Trophoblast cell (in vitro differentiated cells and primary cell): ENCODE measurements around the gene CAMSAP1.

ENCODE experiments used
- DNase-seq, 2 donors: peaks; one replicate each; pipeline ENCODE4 v3.0.0-alpha.2; 2016
- H2AFZ ChIP-seq: 2 replicates; pipeline ENCODE4 v1.6.1; 2013; ENCODE audit warnings: low read length, moderate library complexity, mild to moderate bottlenecking; ENCODE audit not compliant: insufficient read depth, poor library complexity
- H2AK5ac ChIP-seq: 2 replicates; pipeline ENCODE4 v1.6.1; 2013; ENCODE audit warnings: mild to moderate bottlenecking, low read length
- H2BK120ac ChIP-seq: 2 replicates; pipeline ENCODE4 v1.6.1; 2013; ENCODE audit warnings: low read length, mild to moderate bottlenecking, moderate library complexity; ENCODE audit not compliant: insufficient read depth, poor library complexity
- H2BK12ac ChIP-seq: 2 replicates; pipeline ENCODE4 v1.6.1; 2013; ENCODE audit warnings: mild to moderate bottlenecking, low read length, moderate library complexity
- H2BK5ac ChIP-seq: 2 replicates; pipeline ENCODE4 v1.6.1; 2013; ENCODE audit warnings: low read length, low read depth, moderate library complexity, mild to moderate bottlenecking; ENCODE audit not compliant: poor library complexity
- H3K14ac ChIP-seq: 2 replicates; pipeline ENCODE4 v1.6.1; 2013; ENCODE audit warnings: mild to moderate bottlenecking, low read length
- H3K18ac ChIP-seq: 2 replicates; pipeline ENCODE4 v1.6.1; 2013; ENCODE audit warnings: mild to moderate bottlenecking, low read length
- H3K23ac ChIP-seq: 2 replicates; pipeline ENCODE4 v1.6.1; 2013; ENCODE audit warnings: low read length
- H3K27ac ChIP-seq: 2 replicates; pipeline ENCODE4 v1.5.1; 2013; ENCODE audit warnings: low read depth, mild to moderate bottlenecking, inconsistent platforms, low read length, moderate library complexity
- H3K27me3 ChIP-seq: 2 replicates; pipeline ENCODE4 v1.6.1; 2013; ENCODE audit warnings: inconsistent platforms, mild to moderate bottlenecking, low read length, moderate library complexity; ENCODE audit not compliant: insufficient read depth
- H3K36me3 ChIP-seq, 2 experiments: 1 replicate in 1 of 2; 2 replicates in 1 of 2; pipeline ENCODE4 v1.6.1; 2013; ENCODE audit warnings: low read length in 2 of 2, mild to moderate bottlenecking in 2 of 2, moderate library complexity in 1 of 2; ENCODE audit not compliant: insufficient read depth in 2 of 2, control insufficient read depth in 1 of 2
- H3K4ac ChIP-seq: 2 replicates; pipeline ENCODE4 v1.6.1; 2013; ENCODE audit warnings: low read depth, mild to moderate bottlenecking, low read length, moderate library complexity
- H3K4me1 ChIP-seq, 2 experiments: 1 replicate in 1 of 2; 2 replicates in 1 of 2; pipeline ENCODE4 v1.6.1; 2013; ENCODE audit warnings: low read length in 2 of 2, mild to moderate bottlenecking in 2 of 2, moderate library complexity in 1 of 2; ENCODE audit not compliant: insufficient read depth in 2 of 2, control insufficient read depth in 1 of 2
- H3K4me2 ChIP-seq: 2 replicates; pipeline ENCODE4 v1.6.1; 2013; ENCODE audit warnings: inconsistent platforms, mild to moderate bottlenecking, low read length, moderate library complexity
- H3K4me3 ChIP-seq: 2 replicates; pipeline ENCODE4 v1.5.1; 2013; ENCODE audit warnings: mild to moderate bottlenecking, low read depth, low read length, inconsistent platforms
- H3K79me1 ChIP-seq: one replicate; pipeline ENCODE4 v1.6.1; 2013; ENCODE audit warnings: low read length
- H3K79me2 ChIP-seq: 2 replicates; pipeline ENCODE4 v1.6.1; 2013; ENCODE audit warnings: low read length, mild to moderate bottlenecking; ENCODE audit not compliant: control insufficient read depth, insufficient read depth, poor library complexity
- H3K9ac ChIP-seq: 2 replicates; pipeline ENCODE4 v1.6.1; 2013; ENCODE audit warnings: mild to moderate bottlenecking, low read length
- H3K9me3 ChIP-seq: 2 replicates; pipeline ENCODE4 v1.6.1; 2013; ENCODE audit warnings: low read depth, mild to moderate bottlenecking, control low read depth, inconsistent platforms, low read length; ENCODE audit not compliant: insufficient read depth
- H4K12ac ChIP-seq: 2 replicates; pipeline ENCODE4 v1.6.1; 2013; ENCODE audit warnings: low read depth, mild to moderate bottlenecking, low read length, moderate library complexity
- H4K8ac ChIP-seq: 2 replicates; pipeline ENCODE4 v1.6.1; 2013; ENCODE audit warnings: low read depth, mild to moderate bottlenecking, low read length, moderate library complexity
- H4K91ac ChIP-seq: one replicate; pipeline ENCODE4 v1.6.1; 2013; ENCODE audit warnings: low read depth, mild to moderate bottlenecking, low read length, moderate library complexity
- WGBS: extraction: QIAGEN DNeasy Blood & Tissue Kit; methylation state at CpG from one replicate; pipeline ENCODE4 v1.1.7; 2013; ENCODE audit warnings: missing lambda C conversion rate; ENCODE audit not compliant: insufficient read length, insufficient coverage; ENCODE audit errors: extremely low coverage; 5-methylcytosine and 5-hydroxymethylcytosine counted together

The CAMSAP1 gene

DNA sequence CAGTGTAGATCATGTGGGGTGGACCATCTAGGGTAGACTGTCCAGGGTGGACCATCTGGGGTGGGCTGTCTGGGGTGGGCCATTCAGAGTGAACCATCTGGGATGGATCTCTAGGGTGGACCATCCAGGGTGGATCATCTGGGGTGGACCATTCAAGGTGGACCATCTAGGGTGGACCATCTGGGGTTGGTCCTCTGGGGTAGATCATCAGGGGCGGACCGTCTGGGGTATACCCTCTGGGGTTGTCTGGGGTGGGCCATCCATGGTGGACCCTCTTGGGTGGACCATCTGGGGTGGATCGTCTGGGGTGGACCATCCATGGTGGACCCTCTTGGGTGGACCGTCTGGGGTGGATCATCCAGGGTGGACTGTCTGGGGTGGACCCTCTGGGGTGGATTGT, 141.1 kb downstream of the CAMSAP1 start:
- no peaks in the 10 kb centered on the region for H3K4me1 ChIP-seq
- no peak overlapping the region for H3K27ac ChIP-seq
- WGBS: no CpG with 5 or more reads among the region's 4 CpGs

GRCh38 chr9:135765416-135765815, 141.9 kb downstream of the CAMSAP1 start:
- WGBS: no CpG with 5 or more reads among the region's 13 CpGs
- H4K91ac ChIP-seq: no peak overlapping the region

More for the DNA sequence above, 141.1 kb downstream of the CAMSAP1 start:
- Histone ChIP-seq H3K9ac (no peak overlapping the region), H3K4me2 (no peak overlapping the region), H4K8ac (no peak overlapping the region), H3K27me3 (no peaks in the 10 kb centered on the region), H3K14ac (no peak overlapping the region), H3K4ac (no peak overlapping the region), H2BK5ac (no peak overlapping the region), H3K79me2 (no peaks in the 10 kb centered on the region), H3K23ac (no peak overlapping the region), H3K4me3 (no peak overlapping the region), H3K18ac (no peak overlapping the region), H3K36me3 (no peaks in the 10 kb centered on the region), H4K12ac (no peak overlapping the region), H4K91ac (no peak overlapping the region), H2BK120ac (no peak overlapping the region), H3K9me3 (peaks cover 24% of the 10 kb centered on the region), H2AFZ (no peak overlapping the region), H2AK5ac (no peak overlapping the region), H3K79me1 (no peaks in the 10 kb centered on the region), H2BK12ac (no peak overlapping the region)
- DNase-seq: no peak

DNA sequence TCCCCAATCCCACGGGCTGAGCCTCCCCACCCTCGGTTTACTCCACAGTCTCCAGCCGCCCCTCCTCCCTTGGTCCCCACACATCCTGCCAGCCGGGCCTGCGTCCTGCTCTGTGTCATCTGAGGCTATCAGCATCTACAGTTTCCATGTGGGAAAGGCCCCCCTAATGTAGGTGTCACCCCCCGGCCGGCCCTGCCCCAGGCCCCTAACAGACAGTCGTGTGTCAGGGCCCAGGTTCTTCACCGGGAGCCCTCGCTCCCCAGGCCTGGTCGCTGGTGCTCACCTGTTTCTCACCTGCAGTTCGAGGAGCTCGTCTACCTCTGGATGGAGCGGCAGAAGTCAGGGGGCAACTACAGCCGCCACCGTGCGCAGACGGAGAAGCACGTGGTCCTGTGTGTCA, 142.6 kb downstream of the CAMSAP1 start:
- Histone ChIP-seq H2AFZ (no peak overlapping the region), H3K79me1 (no peaks in the 10 kb centered on the region), H3K27me3 (no peaks in the 10 kb centered on the region), H3K14ac (no peak overlapping the region), H3K23ac (no peak overlapping the region), H3K27ac (no peak overlapping the region), H4K12ac (no peak overlapping the region), H2BK120ac (no peak overlapping the region), H2BK12ac (no peak overlapping the region), H3K9ac (no peak overlapping the region), H3K36me3 (no peaks in the 10 kb centered on the region), H3K4ac (no peak overlapping the region), H2AK5ac (no peak overlapping the region), H2BK5ac (no peak overlapping the region), H3K4me3 (no peak overlapping the region), H3K9me3 (peaks cover 24% of the 10 kb centered on the region), H4K91ac (no peak overlapping the region), H4K8ac (no peak overlapping the region), H3K79me2 (no peaks in the 10 kb centered on the region), H3K4me1 (no peaks in the 10 kb centered on the region), H3K4me2 (no peak overlapping the region), H3K18ac (no peak overlapping the region)
- no CpG with 5 or more reads among the region's 19 CpGs for WGBS
- no peak for DNase-seq

More at GRCh38 chr9:135765416-135765815, 141.9 kb downstream of the CAMSAP1 start:
- no peak for DNase-seq
- Histone ChIP-seq H2AFZ (no peak overlapping the region), H3K36me3 (no peaks in the 10 kb centered on the region), H3K4ac (no peak overlapping the region), H4K8ac (no peak overlapping the region), H3K18ac (no peak overlapping the region), H3K14ac (no peak overlapping the region), H3K4me1 (no peaks in the 10 kb centered on the region), H4K12ac (no peak overlapping the region), H2BK120ac (no peak overlapping the region), H3K9me3 (peaks cover 24% of the 10 kb centered on the region), H2AK5ac (no peak overlapping the region), H3K27ac (no peak overlapping the region), H3K4me2 (no peak overlapping the region), H2BK5ac (no peak overlapping the region), H3K79me2 (no peaks in the 10 kb centered on the region), H3K4me3 (no peak overlapping the region), H3K27me3 (no peaks in the 10 kb centered on the region), H3K9ac (no peak overlapping the region), H3K79me1 (no peaks in the 10 kb centered on the region), H2BK12ac (no peak overlapping the region), H3K23ac (no peak overlapping the region)

- H4K12ac ChIP-seq: no peak overlapping the region
- H3K36me3 ChIP-seq: no peaks in the 10 kb centered on the region
- H3K9me3 ChIP-seq: peaks cover 26% of the 10 kb centered on the region
- H3K4me3 ChIP-seq: no peak overlapping the region
- no peak overlapping the region for H3K23ac ChIP-seq
- H2AFZ ChIP-seq: no peak overlapping the region
- no peak overlapping the region for H2BK5ac ChIP-seq
- no peak overlapping the region for H3K9ac ChIP-seq
- no peak overlapping the region for H3K4me2 ChIP-seq
- no peak overlapping the region for H2AK5ac ChIP-seq
- H3K27me3 ChIP-seq: no peaks in the 10 kb centered on the region
- no peak overlapping the region for H3K14ac ChIP-seq
- no peak overlapping the region for H2BK120ac ChIP-seq
- no peak overlapping the region for H2BK12ac ChIP-seq
- no peak overlapping the region for H3K4ac ChIP-seq
- H3K79me1 ChIP-seq: no peaks in the 10 kb centered on the region
- no peak overlapping the region for H3K27ac ChIP-seq
- H4K8ac ChIP-seq: no peak overlapping the region
- no peak overlapping the region for H4K91ac ChIP-seq
- WGBS: no CpG with 5 or more reads among the region's 24 CpGs
- no peaks in the 10 kb centered on the region for H3K4me1 ChIP-seq
- H3K18ac ChIP-seq: no peak overlapping the region
- DNase-seq: no peak
- H3K79me2 ChIP-seq: no peaks in the 10 kb centered on the region
Observed at GRCh38 chr9:135763716-135764446, 143.5 kb downstream of the CAMSAP1 start.
